ENCODE measurements around the gene C16orf90.

C16orf90 gene

GRCh38 chr16:3461151-3461550 lies 34.1 kb downstream of the C16orf90 start:
- Histone ChIP-seq H3K4me3 (replicated peaks; ENCODE audit: low read depth, low read length) (no peak overlapping the region), H3K27me3 (replicated peaks; ENCODE audit: control insufficient read depth, insufficient read depth, low read length) (no peaks in the 10 kb centered on the region), H3K36me3 (ENCODE audit: control insufficient read depth, insufficient read depth, low read length) (peaks cover 6% of the 10 kb centered on the region; the same call in 1 of the 2 replicates)
- TF ChIP-seq CTCF (IDR thresholded peaks at IDR 0.05; ENCODE audit: insufficient read depth, low read length, poor library complexity, severe bottlenecking), result peak; percentile 28
- no peak for DNase-seq (ENCODE audit: extremely low read depth, insufficient read length)

GRCh38 chr16:3460585-3460984 lies 34.7 kb downstream of the C16orf90 start:
- H3K4me3 ChIP-seq (replicated peaks; ENCODE audit: low read depth, low read length), result no peak overlapping the region
- no peak for TF ChIP-seq CTCF (IDR thresholded peaks at IDR 0.05; ENCODE audit: insufficient read depth, low read length, poor library complexity, severe bottlenecking)

GRCh38 chr16:3460121-3460520 lies 35.2 kb downstream of the C16orf90 start:
- H3K4me3 ChIP-seq (replicated peaks; ENCODE audit: low read depth, low read length), result no peak overlapping the region
- H3K27me3 ChIP-seq (replicated peaks; ENCODE audit: control insufficient read depth, insufficient read depth, low read length), result no peaks in the 10 kb centered on the region
- DNase-seq (ENCODE audit: extremely low read depth, insufficient read length), result no peak
- TF ChIP-seq CTCF (IDR thresholded peaks at IDR 0.05; ENCODE audit: insufficient read depth, low read length, poor library complexity, severe bottlenecking), result no peak
- no peaks in the 10 kb centered on the region for H3K36me3 ChIP-seq (ENCODE audit: control insufficient read depth, insufficient read depth, low read length)

More at GRCh38 chr16:3460585-3460984, 34.7 kb downstream of the C16orf90 start:
- DNase-seq (ENCODE audit: extremely low read depth, insufficient read length), result no peak
- Histone ChIP-seq H3K36me3 (ENCODE audit: control insufficient read depth, insufficient read depth, low read length) (0 out of 2 replicates have a peak, but pooled peaks cover 3% of the 10 kb centered on the region), H3K27me3 (replicated peaks; ENCODE audit: control insufficient read depth, insufficient read depth, low read length) (no peaks in the 10 kb centered on the region)

GRCh38 chr16:3459401-3460090 lies 35.7 kb downstream of the C16orf90 start:
- TF ChIP-seq CTCF (IDR thresholded peaks at IDR 0.05; ENCODE audit: insufficient read depth, low read length, poor library complexity, severe bottlenecking), result no peak
- H3K36me3 ChIP-seq (ENCODE audit: control insufficient read depth, insufficient read depth, low read length), result no peaks in the 10 kb centered on the region
- H3K27me3 ChIP-seq (replicated peaks; ENCODE audit: control insufficient read depth, insufficient read depth, low read length), result no peaks in the 10 kb centered on the region
- DNase-seq (ENCODE audit: extremely low read depth, insufficient read length), result no peak
- H3K4me3 ChIP-seq (replicated peaks; ENCODE audit: low read depth, low read length), result peak overlapping the region; percentile 95

GRCh38 chr16:3458852-3459361 lies 36.4 kb downstream of the C16orf90 start:
- H3K27me3 ChIP-seq (replicated peaks; ENCODE audit: control insufficient read depth, insufficient read depth, low read length), result no peaks in the 10 kb centered on the region

More at GRCh38 chr16:3458852-3459361, 36.4 kb downstream of the C16orf90 start:
- peak overlapping the region; percentile 95 for H3K4me3 ChIP-seq (replicated peaks; ENCODE audit: low read depth, low read length)
- no peak for DNase-seq (ENCODE audit: extremely low read depth, insufficient read length)
- TF ChIP-seq CTCF (IDR thresholded peaks at IDR 0.05; ENCODE audit: insufficient read depth, low read length, poor library complexity, severe bottlenecking), result no peak
- H3K36me3 ChIP-seq (ENCODE audit: control insufficient read depth, insufficient read depth, low read length), result no peaks in the 10 kb centered on the region
